Measurements from ENCODE around the gene SLC35F3. TPM values are rescaled to one million over a fixed set of nuclear protein-coding genes. Genes with fewer than 3 reads are reported as not detected.
"Not testable (repeated sequence)": the region's sequence is repeated elsewhere in the genome, so short reads cannot be mapped to it uniquely, and the experiment has no call there.

SLC35F3 gene
- total RNA-seq, 1 experiment from 2014 or later = 4.6 TPM

DNA sequence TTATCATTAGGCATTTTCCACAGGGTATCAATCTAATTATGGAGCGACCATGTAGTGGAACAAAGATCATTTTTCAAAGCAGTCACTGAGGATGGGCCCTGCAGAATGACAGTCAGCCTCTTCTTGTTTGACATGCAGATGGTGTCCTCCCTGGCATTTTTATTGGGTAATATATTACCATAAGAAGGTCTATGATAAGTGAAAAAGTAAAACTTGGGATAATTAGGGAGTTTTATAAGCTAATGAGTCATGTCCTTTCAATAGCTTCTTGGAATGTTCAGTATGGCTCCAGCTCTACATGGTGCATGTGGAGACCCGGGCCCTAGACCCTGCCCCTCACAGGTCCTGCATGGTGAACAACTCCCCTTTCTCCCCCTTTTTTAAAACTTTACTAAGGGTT lies 236.5 kb downstream of the SLC35F3 start:
- no peak for DNase-seq (ENCODE audit: low read depth)

DNA sequence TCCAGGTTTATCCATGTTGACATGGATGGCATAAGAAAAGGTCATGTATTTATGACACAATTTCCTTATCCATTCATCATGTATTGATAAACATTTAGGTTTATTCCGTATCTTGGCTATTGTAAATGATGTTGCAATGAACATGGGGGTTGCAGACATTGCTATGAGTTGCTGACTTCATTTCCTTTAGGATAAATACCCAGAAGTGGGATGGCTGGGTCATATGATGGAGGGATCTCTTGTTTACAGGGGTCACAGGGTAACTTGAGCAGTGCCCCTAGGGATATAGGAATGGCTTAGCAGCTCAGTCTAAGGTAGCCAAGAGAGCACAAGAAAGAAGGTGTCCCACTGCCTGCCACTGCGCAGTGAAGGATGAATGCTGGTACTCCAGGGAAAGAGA lies 239.2 kb downstream of the SLC35F3 start:
- DNase-seq (ENCODE audit: low read depth) = no peak

DNA sequence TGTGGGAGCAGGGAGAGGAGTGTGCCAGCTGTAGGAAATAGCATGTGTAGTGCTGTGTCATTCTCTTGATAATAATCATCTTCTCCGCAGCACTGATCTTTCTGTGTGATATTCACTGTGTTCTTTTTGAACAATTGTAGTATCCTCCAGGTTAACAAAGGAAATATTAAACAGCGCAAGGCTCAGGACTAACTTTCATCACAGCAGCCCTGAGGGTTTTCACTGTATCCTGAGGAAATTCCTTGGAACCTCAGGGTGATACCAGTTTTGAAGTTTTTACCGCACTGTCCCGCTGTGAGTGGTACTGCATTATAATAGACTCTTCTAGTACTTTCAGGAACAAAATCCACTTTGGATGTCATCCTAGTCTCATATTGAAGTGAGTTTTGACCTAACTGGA lies 240.4 kb downstream of the SLC35F3 start:
- DNase-seq (ENCODE audit: low read depth) = peak; percentile 61

DNA sequence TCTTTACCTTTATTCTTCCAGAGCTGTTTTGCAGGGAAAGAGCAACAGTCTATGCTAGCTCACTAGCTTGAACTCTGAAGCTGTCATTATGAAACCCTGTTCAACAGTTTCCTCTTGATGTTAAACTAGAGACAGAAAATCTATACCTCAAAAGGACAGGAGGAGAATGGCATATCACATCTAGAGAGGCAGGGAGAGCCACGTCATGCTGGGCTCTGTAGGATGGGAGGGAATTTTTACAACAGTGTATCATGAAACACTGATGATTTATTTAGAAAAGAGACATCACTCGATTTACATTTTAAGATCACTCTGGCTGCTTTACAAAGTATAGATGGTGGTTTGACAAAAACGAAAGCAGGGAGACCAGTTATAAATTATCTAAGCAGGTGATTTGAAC lies 243.9 kb downstream of the SLC35F3 start:
- DNase-seq (ENCODE audit: low read depth) = no peak

DNA sequence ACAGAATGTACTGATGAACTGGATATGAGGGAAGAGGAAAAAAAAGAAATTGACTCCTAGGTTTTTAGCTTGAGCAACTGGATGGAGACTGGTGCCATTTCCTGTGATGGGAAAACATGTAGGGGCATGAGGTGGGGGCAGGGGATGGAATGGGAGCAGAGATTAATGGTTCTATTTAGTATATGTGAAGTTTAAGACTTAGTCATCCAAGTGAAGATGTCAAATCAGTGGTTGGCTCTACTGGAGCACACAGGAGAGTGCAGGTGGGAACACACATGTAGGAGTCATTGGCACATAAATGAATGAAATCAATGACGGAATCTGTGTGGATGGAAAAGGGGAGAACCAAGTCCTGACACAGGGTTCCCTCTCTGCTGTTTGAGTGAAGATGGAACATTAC lies 244.3 kb downstream of the SLC35F3 start:
- DNase-seq (ENCODE audit: low read depth) = no peak

- peak; percentile 80 for DNase-seq (ENCODE audit: low read depth)
These were observed 244.7 kb downstream of the SLC35F3 start for GRCh38 chr1:234149217-234149616.

- no peak for DNase-seq (ENCODE audit: low read depth)
These were observed 246.4 kb downstream of the SLC35F3 start for GRCh38 chr1:234150892-234151291.

DNA sequence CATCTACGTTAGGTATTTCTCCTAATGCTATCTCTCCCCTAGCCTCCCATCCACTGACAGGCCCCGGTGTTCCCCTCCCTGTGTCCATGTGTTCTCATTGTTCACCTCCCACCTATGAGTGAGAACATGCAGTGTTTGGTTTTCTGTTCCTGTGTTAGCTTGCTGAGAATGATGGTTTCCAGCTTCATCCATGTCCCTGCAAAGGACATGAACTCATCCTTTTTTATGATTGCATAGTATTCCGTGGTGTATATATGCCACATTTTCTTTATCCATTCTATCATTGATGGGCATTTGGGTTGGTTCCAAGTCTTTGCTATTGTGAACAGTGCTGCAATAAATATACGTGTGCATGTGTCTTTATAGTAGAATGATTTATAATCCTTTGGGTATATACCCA lies 247.9 kb downstream of the SLC35F3 start:
- not testable (repeated sequence) for DNase-seq (ENCODE audit: low read depth)

DNA sequence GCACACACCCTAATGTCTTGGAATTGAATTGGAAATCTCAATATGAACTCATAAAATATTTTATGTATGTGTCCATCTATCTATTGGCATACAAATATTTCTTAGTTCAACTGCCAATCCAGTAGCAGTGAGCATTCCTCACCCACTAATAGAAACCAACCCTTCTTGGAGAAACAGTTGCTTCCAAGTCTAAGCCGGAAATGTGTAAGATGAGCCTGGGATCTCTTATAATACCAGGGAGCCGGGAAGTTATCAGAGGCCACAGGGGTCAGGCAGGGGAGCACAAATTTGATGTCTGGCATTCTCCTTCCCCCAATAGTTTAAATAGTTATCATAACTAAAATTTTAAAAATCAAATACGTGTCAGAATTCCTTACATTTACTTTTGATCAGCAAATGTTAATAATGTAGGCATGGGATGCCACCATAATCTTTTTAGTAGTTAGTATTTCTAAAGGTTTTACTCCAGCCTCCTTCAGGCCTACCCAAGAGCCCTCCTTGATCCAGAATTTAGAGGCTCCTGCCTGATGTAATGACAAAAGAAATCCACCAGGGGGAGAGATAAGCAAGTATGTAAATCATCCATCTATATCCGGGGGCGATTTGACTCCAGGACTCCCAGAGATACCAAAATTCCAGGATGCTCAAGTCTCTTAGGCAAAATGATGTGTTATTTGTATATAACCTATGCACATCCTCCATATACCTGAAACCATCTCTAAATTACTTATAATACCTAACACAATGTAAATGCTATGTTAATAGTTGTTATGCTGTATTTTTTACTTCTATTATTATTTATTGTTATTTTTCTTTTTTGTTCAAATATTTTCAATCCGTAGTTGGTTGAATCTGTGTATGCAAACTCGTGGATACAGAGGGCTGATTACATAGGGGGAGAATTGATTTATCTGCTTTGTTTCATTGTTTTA lies 250.1 kb downstream of the SLC35F3 start:
- DNase-seq (ENCODE audit: low read depth) = peak; percentile 80

DNA sequence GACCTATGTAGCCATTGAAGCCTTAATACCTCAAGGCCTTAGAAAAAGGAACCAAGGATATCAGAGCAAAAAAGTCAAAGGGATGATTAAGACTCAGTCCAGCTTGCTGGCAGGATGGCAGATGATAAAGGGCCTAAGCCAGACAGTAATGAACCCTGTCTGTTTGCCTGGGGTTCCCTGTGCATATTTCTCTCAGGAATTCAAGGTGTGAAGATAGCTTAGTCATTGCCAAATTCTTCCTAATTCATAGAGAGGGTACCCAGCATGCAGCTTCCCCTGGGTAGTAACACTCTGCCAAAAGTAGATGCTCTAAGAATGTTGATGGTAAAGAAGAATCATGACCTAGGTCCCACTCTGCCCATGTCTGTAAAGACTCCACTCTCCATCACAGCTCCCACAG lies 258.2 kb downstream of the SLC35F3 start:
- DNase-seq (ENCODE audit: low read depth) = no peak

- no peak for DNase-seq (ENCODE audit: low read depth)
These were observed 258.9 kb downstream of the SLC35F3 start for GRCh38 chr1:234163267-234163919.

- no peak for DNase-seq (ENCODE audit: low read depth)
These were observed 259.7 kb downstream of the SLC35F3 start for GRCh38 chr1:234164098-234164709.

- no peak for DNase-seq (ENCODE audit: low read depth)
These were observed 263.7 kb downstream of the SLC35F3 start for GRCh38 chr1:234168061-234168724.

DNA sequence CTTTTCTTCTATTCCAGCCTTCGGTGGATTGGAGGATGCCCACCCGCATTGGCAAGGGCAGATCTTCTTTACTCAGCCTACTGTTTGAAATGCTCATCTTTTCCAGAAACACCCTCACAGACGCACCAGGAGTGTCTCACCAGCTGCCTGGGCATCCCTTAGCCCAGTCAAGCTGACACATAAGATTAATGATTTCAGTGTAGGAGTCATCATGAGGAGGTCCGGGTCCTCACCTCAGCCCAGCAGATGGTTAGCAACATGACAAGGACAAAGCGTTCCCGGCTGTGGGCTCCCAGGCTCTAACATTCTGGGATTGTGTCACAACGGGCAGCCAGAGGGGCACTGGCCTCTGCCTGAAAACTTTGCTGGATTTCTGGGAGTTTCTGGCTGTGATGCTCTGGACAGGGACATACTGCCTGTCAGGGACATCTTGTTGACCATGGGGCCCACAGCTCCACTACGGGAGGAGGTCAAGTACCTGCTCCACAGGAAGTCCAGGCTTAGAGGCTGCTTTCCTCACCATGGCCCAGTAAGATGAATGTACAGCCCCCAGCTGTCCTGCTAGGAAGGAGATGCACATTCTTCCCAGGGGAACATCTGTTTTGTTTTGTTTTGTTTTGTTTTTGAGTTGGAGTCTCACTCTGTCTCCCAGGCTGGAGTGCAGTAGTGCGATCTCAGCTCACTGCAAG lies 264.8 kb downstream of the SLC35F3 start:
- peak; percentile 67 for DNase-seq (ENCODE audit: low read depth)

DNA sequence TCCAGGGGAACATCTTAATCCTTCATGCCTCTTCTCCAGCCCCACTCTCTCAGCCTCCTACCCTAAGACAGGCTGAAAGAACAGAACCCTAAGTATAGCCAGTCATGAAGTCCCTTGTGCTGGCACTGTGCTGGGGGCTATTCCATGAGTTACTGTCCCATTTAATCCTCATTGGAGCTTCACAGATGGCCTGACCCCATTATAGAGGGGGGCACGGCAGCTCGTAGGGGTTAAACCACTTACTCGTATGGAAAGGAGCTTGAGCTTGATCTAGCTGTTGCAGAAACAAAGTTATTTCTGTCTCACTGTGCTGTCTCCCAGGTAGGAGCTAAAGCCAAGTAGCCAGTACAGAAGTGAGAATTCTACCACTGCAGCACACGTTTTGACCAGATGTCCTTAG lies 265.6 kb downstream of the SLC35F3 start:
- no peak for DNase-seq (ENCODE audit: low read depth)

GRCh38 chr1:234170622-234171021 lies 266.1 kb downstream of the SLC35F3 start:
- peak; percentile 78 for DNase-seq (ENCODE audit: low read depth)

- DNase-seq (ENCODE audit: low read depth) = no peak
These were observed 269.5 kb downstream of the SLC35F3 start for GRCh38 chr1:234173968-234174367.

GRCh38 chr1:234175363-234175762 lies 270.9 kb downstream of the SLC35F3 start:
- DNase-seq (ENCODE audit: low read depth) = no peak

GRCh38 chr1:234176000-234176399 lies 271.5 kb downstream of the SLC35F3 start:
- no peak for DNase-seq (ENCODE audit: low read depth)

DNA sequence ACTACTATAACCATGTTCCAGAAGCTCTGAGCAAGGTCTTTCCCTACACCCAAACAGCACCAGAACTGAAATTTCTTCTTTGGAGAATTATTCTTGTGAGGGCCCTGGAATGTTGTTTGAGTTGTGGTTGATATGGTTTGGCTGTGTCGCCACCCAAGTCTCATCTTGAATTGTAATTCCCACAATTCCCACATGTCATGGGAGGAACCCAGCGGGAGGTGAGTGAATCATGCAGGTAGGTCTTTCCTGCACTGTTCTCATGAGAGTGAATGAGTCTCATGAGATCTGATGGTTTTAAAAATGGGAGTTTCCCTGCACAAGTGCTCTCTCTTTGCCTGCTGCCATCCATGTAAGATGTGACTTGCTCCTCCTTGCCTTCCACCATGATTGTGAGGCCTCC lies 272.4 kb downstream of the SLC35F3 start:
- DNase-seq (ENCODE audit: low read depth) = not testable (repeated sequence)

DNA sequence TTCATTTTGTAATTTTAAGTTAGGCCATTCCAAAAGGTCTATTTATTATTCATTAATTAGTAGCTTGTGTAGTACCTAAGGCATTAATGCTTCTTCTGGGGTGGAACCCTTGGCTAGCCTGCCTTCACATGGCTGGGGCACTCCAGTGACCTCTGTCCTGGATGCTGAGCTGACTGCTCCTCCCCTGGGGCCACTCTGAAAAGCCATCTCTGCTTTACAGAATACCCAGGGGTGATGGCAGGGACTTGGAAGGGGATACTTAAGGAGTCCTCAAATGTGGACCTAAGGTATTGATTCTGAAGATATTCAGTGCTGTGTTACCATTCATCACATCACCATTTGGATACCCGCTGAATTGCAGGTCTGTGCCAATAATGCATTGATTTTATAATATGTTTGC lies 281.0 kb downstream of the SLC35F3 start:
- no peak for DNase-seq (ENCODE audit: low read depth)

Measured in RPMI7951 (cell line).